RKO (cell line): ENCODE data around the gene GLYR1.

ENCODE experiments used
- DNase-seq: peaks from one replicate; pipeline ENCODE4 v3.0.0-alpha.2; 2016; ENCODE audit warnings: low spot score

GLYR1 gene

DNA sequence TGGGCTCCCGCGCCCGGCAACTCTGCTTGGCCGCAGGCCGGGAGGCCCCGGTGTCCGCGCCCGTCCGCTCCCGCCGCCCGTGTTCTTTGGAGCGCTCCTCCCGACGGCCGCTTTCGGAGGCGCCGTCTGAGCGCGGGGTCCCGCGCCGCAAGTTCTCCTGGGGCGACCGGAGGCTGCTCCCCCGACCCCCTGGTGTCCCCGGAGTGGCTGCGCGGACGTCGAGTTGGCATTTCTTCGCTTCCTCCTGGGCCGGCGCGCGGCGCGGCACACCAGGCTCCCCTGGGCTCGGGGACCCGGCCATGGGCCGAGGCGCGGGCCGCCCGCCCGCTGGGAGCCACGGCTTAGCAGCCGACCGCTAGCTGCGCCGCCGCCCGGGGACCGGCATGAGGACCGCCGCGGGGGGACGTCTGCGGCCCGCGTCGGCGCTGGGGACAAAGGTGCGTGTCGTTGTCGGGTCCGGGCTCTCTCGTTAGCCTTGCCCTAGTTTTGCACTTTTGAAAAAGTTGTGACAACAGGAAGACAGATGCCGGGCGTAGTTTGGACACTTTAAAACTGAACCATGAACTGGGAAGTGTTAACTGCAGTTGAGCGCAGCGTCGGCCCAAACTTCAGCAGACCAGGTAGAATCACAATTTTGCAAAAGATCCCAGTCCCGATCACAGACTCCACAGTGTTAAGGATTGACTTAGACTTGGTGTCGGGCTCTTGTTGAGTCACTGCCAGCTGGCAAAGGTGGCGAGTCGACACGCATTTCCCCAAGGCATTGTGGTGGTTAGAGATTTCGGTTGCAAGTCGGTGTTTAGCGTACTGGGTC lies 893 bp upstream of the GLYR1 start:
- peak; percentile 83 for DNase-seq

DNA sequence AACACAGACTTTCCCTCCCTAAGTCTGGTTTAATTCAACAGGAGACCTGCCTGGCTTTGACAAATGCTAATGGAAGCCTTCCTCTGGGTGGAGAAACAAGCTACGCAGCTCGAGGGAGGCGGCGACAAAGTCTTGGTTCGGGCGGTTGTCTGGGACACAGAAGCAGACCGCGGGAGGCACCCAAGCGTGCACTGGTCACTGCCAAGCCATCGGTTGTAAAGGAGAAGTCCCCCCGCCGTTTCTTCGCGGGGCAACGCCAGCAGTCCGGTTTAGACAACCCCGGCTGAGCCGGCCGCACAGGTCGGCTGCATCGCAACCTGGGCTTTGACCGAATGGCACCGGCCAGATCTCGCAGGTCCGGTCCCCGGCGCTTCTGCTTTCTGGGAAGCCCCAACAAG lies 586 bp downstream of the GLYR1 start:
- peak; percentile 63 for DNase-seq

DNA sequence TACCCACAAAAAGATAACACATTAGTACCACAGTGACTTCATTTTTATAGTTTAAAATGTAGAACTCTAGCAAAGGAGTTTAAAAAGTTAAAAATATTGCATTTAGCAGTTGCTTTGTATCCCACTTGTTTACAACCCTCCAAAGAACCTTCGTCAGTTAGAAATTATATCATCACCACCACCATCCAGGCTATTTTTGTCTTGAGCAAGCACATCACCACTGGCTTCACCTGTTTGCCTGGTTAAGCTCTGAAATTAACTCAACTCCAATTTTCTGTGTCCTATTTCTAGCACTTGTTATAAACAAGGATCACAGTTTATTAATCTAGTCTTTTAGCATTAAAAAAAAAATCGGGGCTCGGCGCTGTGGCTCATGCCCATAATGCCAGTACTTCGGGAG lies 6.1 kb downstream of the GLYR1 start:
- DNase-seq = no peak

DNA sequence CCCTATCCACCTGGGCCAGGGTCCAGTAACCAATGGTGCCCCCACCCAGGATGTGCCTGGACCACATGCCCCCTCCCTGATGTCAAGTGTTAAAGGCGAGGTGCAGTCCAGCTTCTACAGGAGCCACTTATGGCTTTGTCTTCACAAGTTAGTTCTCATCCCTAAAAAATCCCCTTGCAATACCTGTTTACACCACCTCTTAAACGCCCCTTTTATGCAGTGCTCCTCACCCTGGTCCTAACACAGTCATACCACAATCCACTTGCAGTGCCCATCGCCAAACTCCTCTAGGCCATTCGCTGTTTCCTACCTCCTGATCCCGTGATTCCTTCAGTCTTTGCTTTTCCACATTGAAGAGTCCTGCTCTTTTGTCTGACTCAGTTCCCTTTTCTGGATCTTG lies 7.1 kb downstream of the GLYR1 start:
- no peak for DNase-seq

DNA sequence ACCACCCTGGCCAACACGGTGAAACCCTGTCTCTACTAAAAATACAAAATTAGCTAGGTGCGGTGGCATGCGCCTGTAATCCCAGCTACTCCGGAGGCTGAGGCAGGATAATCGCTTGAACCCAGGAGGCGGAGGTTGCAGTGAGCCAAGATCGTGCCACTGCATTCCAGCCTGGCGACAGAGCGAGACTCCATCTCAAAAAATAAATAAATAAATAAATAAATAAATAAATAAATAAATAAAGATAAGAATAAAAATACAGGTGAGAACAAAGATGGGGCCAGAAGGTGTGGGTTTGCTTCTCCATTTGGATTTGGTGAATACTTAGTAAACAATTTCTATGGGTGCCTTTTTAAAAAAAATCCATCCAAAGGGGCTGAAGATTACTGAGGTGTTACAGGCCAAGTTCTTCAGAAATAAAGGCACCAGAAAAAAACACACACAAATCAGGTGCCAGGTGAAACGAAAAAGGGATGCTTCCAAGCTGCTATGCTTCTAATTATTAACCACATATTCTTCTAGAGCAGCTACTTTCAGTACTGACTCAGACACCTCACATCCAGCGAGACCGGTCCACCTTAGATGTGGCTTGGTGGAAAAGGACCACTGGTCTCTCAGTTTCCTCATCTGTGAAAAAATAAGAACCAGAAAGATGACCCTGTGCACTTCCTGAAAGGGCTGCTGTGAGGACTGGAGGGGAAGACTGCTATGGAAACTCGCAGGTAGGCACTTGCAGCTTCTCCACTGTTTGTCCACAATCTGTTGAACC lies 9.2 kb downstream of the GLYR1 start:
- DNase-seq = no peak

DNA sequence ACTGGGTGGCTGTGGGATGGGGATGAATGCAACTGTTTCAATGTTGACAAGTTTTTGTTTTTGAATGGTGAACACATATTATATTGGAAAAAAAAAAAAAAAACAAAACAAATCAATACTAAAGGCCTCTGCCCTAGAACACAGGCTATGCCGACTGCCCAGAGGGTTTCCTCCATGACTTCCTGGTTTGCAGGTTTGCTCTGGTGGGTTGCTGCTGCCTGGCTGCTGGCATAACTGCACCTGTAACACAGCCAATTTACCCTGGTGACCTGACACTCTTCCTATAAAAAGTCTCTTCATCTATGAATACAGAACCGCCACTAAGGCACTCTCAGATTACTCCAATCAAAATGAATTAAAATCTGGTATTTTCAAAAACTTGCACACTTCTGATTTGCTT lies 10.4 kb downstream of the GLYR1 start:
- DNase-seq = no peak

DNA sequence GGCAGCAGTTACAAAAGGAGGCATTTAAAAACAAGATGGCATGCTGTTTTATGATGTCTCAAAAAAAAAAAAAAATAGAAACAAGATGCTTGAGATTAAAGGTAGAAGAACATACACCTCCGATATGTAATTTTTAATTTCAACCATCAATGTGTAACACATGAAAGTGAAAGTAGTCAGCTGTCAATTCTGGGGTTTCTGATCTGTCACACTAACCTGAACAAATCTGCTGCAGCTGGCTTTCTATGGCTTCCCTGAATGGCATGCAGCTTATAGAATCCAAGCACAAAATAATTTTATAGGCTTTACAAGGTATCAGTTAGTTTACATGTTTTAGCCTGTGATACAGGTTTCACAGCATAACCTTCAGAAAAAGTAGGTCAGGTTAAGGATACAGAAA lies 13.5 kb downstream of the GLYR1 start:
- no peak for DNase-seq

DNA sequence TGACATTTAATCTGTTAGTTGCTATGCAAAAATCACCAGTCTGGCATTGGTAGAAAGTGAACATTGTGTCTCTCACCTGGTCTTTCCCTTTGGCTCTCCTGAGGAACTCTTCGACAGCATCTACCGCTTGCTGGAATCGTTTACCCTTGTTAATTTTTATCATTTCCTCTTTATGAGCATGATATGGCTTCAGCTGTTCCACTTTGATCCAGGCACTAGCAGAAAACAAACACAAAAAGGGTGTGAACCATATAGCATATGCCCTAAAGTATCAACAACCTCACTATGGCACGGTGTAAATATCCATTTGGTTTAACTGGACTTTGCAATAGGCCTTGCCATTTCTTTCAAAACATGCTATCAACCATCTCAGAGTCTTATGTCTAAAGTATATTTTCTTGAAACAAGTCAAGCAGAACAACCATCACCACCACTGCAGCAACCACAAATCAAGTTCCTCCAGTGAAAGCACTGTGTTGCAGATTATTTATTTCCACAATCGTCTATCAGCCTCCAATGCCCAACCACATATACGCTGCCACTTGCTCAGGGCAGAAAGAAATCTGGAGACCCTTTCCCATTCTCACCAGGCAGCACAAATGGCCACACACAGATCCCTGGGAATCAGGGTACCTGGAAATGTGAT lies 14.3 kb downstream of the GLYR1 start:
- DNase-seq = no peak

DNA sequence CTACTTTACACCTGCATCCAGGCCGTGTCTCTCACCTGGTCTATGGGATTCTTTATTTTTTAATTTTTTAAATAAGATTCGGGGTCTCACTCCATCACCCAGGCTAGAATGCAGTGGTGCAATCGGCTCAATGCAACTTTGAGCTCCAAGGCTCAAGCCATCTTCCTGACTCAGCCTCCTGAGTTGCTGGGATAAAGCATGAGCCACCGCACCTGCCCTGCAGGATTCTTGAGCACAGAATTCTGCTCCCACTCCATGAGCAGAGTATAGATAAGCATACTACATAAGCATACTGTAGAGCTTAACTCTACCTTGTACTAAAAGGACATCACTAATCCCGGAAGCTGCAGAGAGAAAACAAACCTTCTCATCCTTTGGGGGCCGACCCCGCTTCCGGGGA lies 15.5 kb downstream of the GLYR1 start:
- no peak for DNase-seq

DNA sequence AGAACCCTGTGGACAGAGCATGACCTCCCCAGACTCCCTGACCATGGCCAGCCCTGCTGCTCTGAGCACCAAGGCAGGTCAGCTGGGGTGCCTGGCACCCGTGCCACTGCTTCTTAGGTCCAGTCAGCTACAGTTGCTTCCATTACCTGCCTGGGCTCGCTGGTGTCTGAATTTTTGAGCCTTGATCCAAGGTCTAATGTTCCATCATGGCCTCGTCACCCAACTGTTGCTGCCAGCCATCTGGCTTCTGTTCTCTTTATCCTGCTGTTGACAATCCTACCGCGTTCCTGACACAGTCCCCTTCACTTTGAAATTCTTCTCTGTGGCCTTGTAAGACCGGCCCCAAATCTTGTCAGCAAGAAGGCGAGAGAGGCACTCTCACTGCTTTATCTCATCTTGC lies 16.7 kb downstream of the GLYR1 start:
- DNase-seq = no peak

DNA sequence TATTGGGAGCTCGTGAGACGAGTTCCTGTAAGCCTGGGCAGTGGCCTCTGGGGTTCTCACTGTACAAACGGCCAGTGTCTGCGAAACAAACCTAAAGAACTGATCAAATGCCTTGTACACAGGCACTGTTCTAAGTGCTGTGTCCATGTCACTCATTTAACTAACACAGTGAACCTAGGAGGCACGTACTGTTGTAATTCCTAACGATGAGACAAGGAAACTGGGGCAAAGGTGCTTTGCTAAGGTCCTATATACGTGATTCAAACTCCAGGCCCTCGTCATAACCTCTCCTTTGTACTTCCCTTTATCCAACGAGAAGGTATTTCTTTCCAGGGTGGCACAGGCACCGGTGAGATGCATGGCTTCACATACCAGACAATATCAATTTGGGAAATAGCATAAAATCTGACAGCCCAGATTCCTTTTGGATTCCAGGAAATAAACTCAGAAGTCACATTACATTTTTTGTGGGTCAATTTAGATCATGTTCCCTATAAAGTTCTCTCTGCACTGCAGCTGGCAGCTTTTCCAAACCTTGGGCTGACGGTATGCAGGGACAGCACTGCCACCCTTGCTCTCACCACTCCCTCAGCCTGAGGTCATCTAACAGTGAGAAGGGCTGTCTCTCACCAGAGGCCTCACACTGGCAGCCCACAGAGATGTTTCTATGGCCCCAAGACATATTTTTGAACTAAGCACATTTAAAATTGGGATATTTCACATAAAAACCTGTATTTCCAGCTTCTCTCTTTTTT lies 18.3 kb downstream of the GLYR1 start:
- no peak for DNase-seq

DNA sequence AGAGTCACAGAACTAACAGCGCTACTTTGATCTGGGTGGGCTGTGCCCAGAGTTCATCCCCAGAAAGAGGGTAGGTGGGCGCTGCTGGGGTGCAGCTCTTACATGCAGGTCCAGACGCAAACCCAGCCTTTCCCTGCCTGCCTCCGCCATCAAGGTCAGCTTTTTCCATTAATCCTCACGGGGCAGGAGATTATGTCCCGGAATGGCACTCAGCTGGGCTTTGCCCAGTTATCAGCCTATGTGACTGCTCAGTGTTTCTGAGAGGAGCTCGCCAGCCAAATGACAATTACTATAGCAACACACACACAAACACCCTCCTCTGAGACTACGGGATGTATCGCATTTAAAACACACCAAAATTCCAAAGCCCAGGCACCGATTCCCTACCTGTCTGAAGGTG lies 20.1 kb downstream of the GLYR1 start:
- no peak for DNase-seq

DNA sequence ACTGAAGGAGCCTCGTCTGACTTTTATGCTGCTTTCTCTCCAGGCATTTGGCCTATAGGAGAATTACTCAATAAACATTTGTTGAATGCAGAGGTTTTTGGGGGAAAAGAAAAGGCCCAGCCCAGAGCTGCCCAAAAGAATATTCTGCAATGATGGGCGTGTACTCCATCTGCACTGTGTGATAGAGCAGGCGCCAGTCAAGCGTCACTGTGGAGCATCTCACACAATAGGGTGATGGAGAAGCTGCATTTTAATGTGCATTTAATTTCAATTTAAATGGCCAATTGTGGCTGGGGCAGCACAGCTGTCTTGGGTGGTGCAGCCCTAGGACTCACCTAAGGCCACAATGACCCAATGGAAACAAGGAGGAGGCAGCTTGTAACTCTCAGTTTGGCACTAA lies 20.6 kb downstream of the GLYR1 start:
- no peak for DNase-seq

DNA sequence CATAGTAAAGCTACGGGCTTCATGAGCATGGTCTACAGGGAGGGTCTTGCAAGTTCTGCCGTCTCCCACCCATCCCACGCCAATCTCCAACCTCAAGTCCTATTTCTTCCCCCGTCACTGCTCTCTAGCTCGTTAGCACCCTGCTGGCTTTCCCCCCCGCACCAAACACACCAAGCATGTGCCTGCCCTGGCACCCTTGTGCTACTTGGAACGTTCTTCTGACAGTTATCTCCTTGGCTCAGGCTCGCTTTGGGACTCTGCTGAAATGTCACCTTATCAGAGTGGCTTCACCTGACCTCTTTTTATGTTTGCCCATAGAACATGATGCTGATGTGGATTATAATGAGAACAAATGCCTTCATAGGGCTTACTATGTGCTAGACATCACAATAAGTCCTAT lies 21.9 kb downstream of the GLYR1 start:
- DNase-seq = no peak

DNA sequence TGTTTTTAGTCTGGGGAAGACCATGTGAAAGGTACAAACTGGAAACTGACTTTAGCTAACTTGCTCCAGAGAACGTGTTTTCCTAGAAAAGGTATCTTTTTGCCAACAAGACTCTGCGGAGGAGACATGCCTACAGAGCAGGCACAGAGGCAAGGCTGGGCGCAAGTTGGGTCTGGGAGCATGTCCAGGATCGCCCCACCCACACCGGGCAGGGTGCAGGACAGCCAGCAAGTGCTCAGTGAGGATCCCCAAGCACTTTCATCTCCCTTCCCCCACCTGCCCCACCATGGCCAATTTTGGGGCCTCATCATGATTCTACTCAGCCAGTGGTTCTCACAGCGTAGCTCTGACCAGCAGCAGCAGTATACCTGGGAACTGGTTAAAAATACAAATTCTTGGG lies 26.4 kb downstream of the GLYR1 start:
- no peak for DNase-seq

DNA sequence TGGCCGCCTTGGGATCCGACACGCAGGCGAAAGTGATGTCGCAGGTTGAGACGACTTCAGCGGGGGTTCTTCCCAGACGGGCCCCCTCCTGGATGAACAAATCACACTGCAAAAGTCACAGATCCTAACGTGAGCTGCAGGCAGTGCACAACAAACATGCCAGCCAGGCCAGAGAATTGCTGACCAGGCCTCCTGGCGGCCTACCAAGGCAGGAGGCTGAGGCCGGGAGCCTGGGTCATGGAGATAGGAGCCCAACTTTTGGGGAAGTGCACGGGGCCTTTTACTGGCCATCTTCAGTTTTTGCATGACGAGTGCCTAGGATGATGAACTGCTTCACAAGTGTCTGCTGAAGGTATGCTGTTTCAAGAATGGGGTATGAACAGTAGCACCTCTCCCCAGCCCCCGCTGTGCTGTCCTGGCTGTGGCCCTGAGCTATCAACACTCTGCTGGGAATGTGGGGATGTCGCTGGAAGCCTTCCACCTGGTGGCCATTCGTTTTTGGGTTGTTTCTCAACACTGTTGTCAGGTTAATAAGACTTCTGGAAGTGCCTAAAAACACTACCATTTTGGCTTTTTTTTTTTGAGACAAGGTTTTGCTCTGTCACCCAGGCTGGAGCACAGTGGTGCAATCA lies 32.4 kb downstream of the GLYR1 start:
- DNase-seq = no peak

DNA sequence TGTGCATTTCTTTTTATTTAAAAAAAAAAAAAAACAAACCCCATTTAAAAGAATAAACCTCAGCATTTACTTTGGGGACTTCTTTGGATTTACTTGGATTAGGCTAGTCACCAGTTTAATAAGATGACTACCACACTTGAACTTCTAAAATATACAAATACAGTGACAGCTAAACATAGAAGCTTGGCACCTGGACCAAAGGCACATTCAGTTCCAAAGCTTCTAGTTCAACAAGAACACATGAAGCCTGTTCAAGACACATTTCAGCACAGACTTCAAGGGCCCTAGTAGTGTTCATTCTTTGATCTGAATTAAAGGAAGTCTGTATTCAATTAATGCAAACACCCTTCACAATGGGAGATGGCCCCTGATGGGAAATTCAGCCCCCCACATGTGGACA lies 33.0 kb downstream of the GLYR1 start:
- DNase-seq = no peak

DNA sequence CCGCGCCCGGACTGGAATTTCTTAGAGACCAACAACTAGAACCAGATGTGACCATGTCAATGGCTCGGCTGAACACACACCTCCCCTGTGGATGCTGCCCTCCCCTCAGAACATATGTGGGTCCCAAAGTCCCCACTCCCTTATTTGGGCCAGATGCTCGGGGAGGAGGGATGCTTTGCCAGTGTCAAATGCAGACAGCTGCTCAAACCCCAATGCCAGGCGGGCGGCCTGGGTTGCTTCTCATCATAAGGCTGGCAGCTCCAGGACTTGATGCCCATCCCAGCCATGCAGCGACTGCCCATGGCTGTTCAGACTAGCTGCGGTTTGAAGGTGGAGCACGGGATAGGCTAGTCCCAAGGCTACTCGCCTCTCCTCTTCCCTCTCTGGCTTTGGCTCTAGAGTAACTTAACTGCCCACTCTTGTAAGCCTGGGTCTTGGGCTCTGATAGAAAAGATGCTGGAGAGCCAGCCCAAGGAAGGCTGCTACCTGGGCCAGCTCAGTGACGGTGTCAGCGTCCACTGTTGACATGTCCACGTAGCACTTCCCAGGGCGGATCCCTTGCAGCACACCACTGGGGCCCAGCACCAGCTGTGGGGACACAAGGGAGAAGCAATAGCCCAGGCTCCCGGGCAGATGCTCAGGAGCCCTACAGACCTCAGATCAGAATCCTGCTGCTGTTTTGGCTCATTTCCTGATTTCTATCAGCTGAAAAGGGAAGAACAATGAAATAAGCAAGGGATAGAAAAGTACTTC lies 33.7 kb downstream of the GLYR1 start:
- no peak for DNase-seq

DNA sequence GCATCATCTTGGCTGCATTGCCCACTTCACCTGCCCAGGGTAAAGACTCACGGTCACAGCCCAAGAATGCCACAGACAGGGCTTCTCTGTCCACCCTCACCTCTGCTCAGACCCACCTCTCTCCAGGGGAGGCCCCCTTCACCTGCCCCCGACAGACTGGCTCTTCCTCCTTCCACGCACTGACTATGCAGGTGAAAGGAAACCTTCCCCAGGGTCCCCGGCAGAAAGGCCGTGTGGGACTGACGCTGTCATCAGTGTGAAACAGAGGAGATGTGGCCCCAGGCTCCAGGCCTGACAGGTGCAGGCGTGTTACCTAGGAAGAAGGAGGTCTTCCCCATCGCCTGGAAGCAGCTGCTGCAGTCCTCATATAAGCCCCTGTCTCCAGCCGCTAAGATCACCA lies 35.3 kb downstream of the GLYR1 start:
- DNase-seq = no peak

DNA sequence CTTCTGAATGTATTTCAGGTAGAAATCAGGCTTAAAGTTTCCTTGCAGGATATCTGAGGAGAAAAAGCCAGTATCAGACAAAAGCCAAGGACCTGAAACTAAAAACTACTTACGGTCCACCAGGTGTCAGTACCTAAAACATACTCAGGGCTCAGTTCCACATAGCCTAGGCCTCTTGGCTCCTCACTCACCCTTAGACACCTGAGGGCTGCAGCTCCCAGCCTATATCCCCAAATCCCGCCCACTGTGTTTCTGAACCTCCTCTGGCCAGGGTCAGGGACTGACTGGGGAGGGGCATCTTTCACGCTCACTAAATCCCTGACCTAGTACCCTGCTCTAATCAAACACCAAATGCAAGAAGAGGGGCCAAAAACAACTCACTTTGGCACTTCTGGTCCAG lies 35.8 kb downstream of the GLYR1 start:
- DNase-seq = no peak

DNA sequence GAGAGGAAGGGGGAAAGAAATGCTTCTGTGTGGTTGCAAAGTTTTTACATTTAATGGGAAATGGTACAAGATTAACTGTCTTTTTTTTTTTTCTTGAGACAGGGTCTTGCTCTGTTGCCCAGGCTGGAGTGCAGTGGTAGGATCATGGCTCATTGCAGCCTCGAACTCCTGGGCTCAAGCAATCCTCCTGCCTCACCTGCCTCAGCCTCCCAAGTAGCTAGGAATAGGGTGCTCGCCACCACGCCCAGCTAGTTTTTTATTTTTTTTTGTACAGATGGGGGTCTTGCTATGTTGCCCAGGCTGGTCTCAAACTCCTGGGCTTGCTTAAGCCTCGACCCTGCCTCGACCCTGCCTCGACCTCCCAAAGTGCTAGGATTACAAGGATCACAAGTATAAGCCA lies 40.8 kb downstream of the GLYR1 start:
- DNase-seq = no peak
